ENCODE data around the gene MEGF6. TPM values are rescaled to one million over a fixed set of nuclear protein-coding genes. Genes with fewer than 3 reads are reported as not detected.
A peak's percentile ranks its signal among the peaks of the same experiment; 100 is the strongest.

Gene MEGF6
- total and polyA plus RNA-seq, 2 donors (not counting 1 experiment from before 2014, with no cell fraction given) = 43.2 to 77.3 TPM

GRCh38 chr1:3564921-3565831 lies 46.1 kb downstream of the MEGF6 start:
- POLR2A ChIA-PET = no interaction called here
- H3K4me1 Mint-ChIP-seq = no peaks in the 10 kb centered on the region
- Histone ChIP-seq H3K4me1 (ENCODE audit: control insufficient read depth in 2 of 2, insufficient read depth in 2 of 2, low read length in 2 of 2) (no peaks in the 10 kb centered on the region), H2AFZ (ENCODE audit: insufficient read depth, low read depth, low read length, poor library complexity, severe bottlenecking) (no peak overlapping the region), H3K27ac (ENCODE audit: low read length in 2 of 2) (no peak overlapping the region), H3K9ac (ENCODE audit: low read length) (no peak overlapping the region), H4K20me1 (ENCODE audit: control insufficient read depth, insufficient read depth, low read length, poor library complexity, severe bottlenecking) (no peaks in the 10 kb centered on the region), H3K36me3 (replicated peaks in 1 of 2; ENCODE audit: control extremely low read depth in 1 of 2, control insufficient read depth in 1 of 2, extremely low read depth in 1 of 2, insufficient read depth in 2 of 2, low read length in 1 of 2) (no peaks in the 10 kb centered on the region), H3K4me2 (replicated peaks; ENCODE audit: low read depth, low read length, poor library complexity, severe bottlenecking) (no peak overlapping the region), H3K4me3 (ENCODE audit: control extremely low read depth in 1 of 5, extremely low read depth in 1 of 5, insufficient read depth in 1 of 5, low read depth in 2 of 5, low read length in 4 of 5) (no peak overlapping the region), H3K9me3 (ENCODE audit: control extremely low read depth in 1 of 3, control insufficient read depth in 2 of 3, insufficient read depth in 1 of 3, low read length in 2 of 3) (no peaks in the 10 kb centered on the region), H3K27me3 (replicated peaks in 1 of 4; ENCODE audit: control extremely low read depth in 1 of 4, control insufficient read depth in 3 of 4, insufficient read depth in 4 of 4, low read length in 3 of 4) (no peaks in the 10 kb centered on the region), H3K79me2 (ENCODE audit: control insufficient read depth, insufficient read depth, low read length) (no peaks in the 10 kb centered on the region)
- TF ChIP-seq EZH2 (IDR thresholded peaks at IDR 0.05; ENCODE audit: borderline replicate concordance, insufficient read depth, low read depth, low read length, poor library complexity, severe bottlenecking) = no peak
- TF ChIP-seq CTCF (IDR thresholded peaks at IDR 0.05) = peak; percentile 81
- no peaks in the 10 kb centered on the region for H3K9me3 Mint-ChIP-seq (ENCODE audit: insufficient read depth)
- peaks cover 3% of the 10 kb centered on the region for H3K27me3 Mint-ChIP-seq
- ATAC-seq (ENCODE audit: low read depth) (no peak), DNase-seq (peak; percentile 67)
- intact Hi-C loops (cut with micrococcal nuclease) = no loop called here
- no peak overlapping the region for H3K27ac Mint-ChIP-seq
- H3K4me3 Mint-ChIP-seq = no peak overlapping the region
- WGBS (ENCODE audit: insufficient coverage) = 81% methylated on average over 29 of the region's 29 CpGs
- CTCF ChIA-PET = interaction anchor here (0.6 to 4.9 kb wide), 8 partner anchors 47 to 159 kb away, joined by 3 to 48 read pairs (median 6); no protein-coding TSS in a partner anchor

- Histone ChIP-seq H2AFZ (ENCODE audit: insufficient read depth, low read depth, low read length, poor library complexity, severe bottlenecking) (no peak overlapping the region), H3K4me3 (ENCODE audit: control extremely low read depth in 1 of 5, extremely low read depth in 1 of 5, insufficient read depth in 1 of 5, low read depth in 2 of 5, low read length in 4 of 5) (no peak overlapping the region), H3K9ac (ENCODE audit: low read length) (no peak overlapping the region), H4K20me1 (ENCODE audit: control insufficient read depth, insufficient read depth, low read length, poor library complexity, severe bottlenecking) (no peaks in the 10 kb centered on the region), H3K27me3 (replicated peaks in 1 of 4; ENCODE audit: control extremely low read depth in 1 of 4, control insufficient read depth in 3 of 4, insufficient read depth in 4 of 4, low read length in 3 of 4) (no peaks in the 10 kb centered on the region), H3K9me3 (ENCODE audit: control extremely low read depth in 1 of 3, control insufficient read depth in 2 of 3, insufficient read depth in 1 of 3, low read length in 2 of 3) (peaks cover 0 to 1% (median 0%) of the 10 kb centered on the region in 3 donors), H3K4me2 (replicated peaks; ENCODE audit: low read depth, low read length, poor library complexity, severe bottlenecking) (no peak overlapping the region), H3K36me3 (replicated peaks in 1 of 2; ENCODE audit: control extremely low read depth in 1 of 2, control insufficient read depth in 1 of 2, extremely low read depth in 1 of 2, insufficient read depth in 2 of 2, low read length in 1 of 2) (no peaks in the 10 kb centered on the region), H3K4me1 (ENCODE audit: control insufficient read depth in 2 of 2, insufficient read depth in 2 of 2, low read length in 2 of 2) (no peaks in the 10 kb centered on the region), H3K79me2 (ENCODE audit: control insufficient read depth, insufficient read depth, low read length) (no peaks in the 10 kb centered on the region), H3K27ac (ENCODE audit: low read length in 2 of 2) (no peak overlapping the region)
- Mint-ChIP-seq H3K27ac (no peak overlapping the region), H3K9me3 (ENCODE audit: insufficient read depth) (no peaks in the 10 kb centered on the region), H3K27me3 (peaks cover 3% of the 10 kb centered on the region), H3K4me3 (no peak overlapping the region), H3K4me1 (no peaks in the 10 kb centered on the region)
- TF ChIP-seq CTCF (IDR thresholded peaks at IDR 0.05) = no peak
- no peak for ATAC-seq (ENCODE audit: low read depth)
- ChIA-PET CTCF (interaction anchor here (2.0 to 4.9 kb wide), 2 partner anchors 57 to 161 kb away, joined by 7 to 48 read pairs; no protein-coding TSS in a partner anchor), POLR2A (no interaction called here)
- no peak for DNase-seq
- 93% methylated on average over 8 of the region's 10 CpGs for WGBS (ENCODE audit: insufficient coverage)
- intact Hi-C loops (cut with micrococcal nuclease) = no loop called here
Observed at GRCh38 chr1:3563610-3564009, 47.7 kb downstream of the MEGF6 start.
